A673 (cell line): ENCODE results near the gene PCBD1. TPM values are rescaled to one million over a fixed set of nuclear protein-coding genes. Genes with fewer than 3 reads are reported as not detected.

Experiments used
- BruUV-seq: library from RNA; stranded (reverse); fragments of 400-500 nt; replicated peaks from 2 replicates; lab custom pipeline; 2021; lab: Mats Ljungman, UMichigan
- CTCF ChIA-PET: fragments of 300-600 bp; sonication (Branson Sonifier 250); formaldehyde crosslinking; loops from one replicate; lab custom pipeline; 2022; ENCODE audit warnings: antibody characterized with exemption; lab: Charles Lee
- POLR2A ChIA-PET: fragments of 300-600 bp; sonication (Branson Sonifier 250); formaldehyde crosslinking; loops from one replicate; lab custom pipeline; 2022; ENCODE audit warnings: antibody characterized with exemption; ENCODE audit not compliant: low non-redundant PET; lab: Charles Lee
- DNase-seq: peaks from one replicate; pipeline ENCODE4 v3.0.0-alpha.2; 2015; ENCODE audit warnings: low spot score
- H3K27ac ChIP-seq: fragments of 200-600 bp; sonication (generic); 2 replicates; pipeline ENCODE4 v1.5.1; 2016; ENCODE audit warnings: mixed run types, low read depth, mild to moderate bottlenecking, mixed read lengths, antibody characterized with exemption, low read length; ENCODE audit not compliant: poor library complexity, severe bottlenecking
- H3K27me3 ChIP-seq: fragments of 200-600 bp; sonication (generic); replicated peaks from 2 replicates; pipeline ENCODE4 v1.6.1; 2017; ENCODE audit warnings: mixed run types, low read depth, mild to moderate bottlenecking, mixed read lengths, antibody characterized with exemption, low read length; ENCODE audit not compliant: insufficient read depth, poor library complexity
- H3K36me3 ChIP-seq: fragments of 200-600 bp; sonication (generic); 2 replicates; pipeline ENCODE4 v1.6.1; 2016; ENCODE audit warnings: mixed run types, mild to moderate bottlenecking, mixed read lengths, antibody characterized with exemption, low read length; ENCODE audit not compliant: insufficient read depth, poor library complexity, severe bottlenecking
- H3K4me1 ChIP-seq: fragments of 200-600 bp; sonication (generic); 2 replicates; pipeline ENCODE4 v1.6.1; 2017; ENCODE audit warnings: mixed run types, mild to moderate bottlenecking, mixed read lengths, antibody characterized with exemption, low read length; ENCODE audit not compliant: insufficient read depth, poor library complexity, severe bottlenecking
- H3K4me3 ChIP-seq: fragments of 200-600 bp; sonication (generic); 2 replicates; pipeline ENCODE4 v1.5.1; 2016; ENCODE audit warnings: low read depth, mixed run types, mild to moderate bottlenecking, mixed read lengths, low read length; ENCODE audit not compliant: poor library complexity, severe bottlenecking
- H3K9me3 ChIP-seq: fragments of 200-600 bp; sonication (generic); 2 replicates; pipeline ENCODE4 v1.6.1; 2016; ENCODE audit warnings: mixed run types, low read depth, mild to moderate bottlenecking, mixed read lengths, antibody characterized with exemption, low read length; ENCODE audit not compliant: poor library complexity, severe bottlenecking
- EZH2 ChIP-seq: fragments of 200-600 bp; sonication (generic); IDR thresholded peaks from 2 replicates; pipeline ENCODE4 v1.6.1; 2017; ENCODE audit warnings: borderline replicate concordance, low read depth, mild to moderate bottlenecking, mixed read lengths, antibody characterized with exemption, low read length; ENCODE audit not compliant: poor library complexity, severe bottlenecking
- intact Hi-C: fragments of 100-400 bp; cut with micrococcal nuclease; formaldehyde crosslinking; loops from one replicate; pipeline ENCODE4 v1.10.0; 2022; ENCODE audit not compliant: unreplicated experiment
- total RNA-seq: library from RNA; stranded (reverse); gene quantifications from 2 replicates; pipeline ENCODE4 v1.2.3, GENCODE V29; 2021
- TF ChIP-seq, protein P1 (sequence below): fragments of 300-800, 200-600 bp; sonication (generic); conservative IDR thresholded peaks from 2 replicates; pipeline ENCODE4 v1.5.1; 2017; ENCODE audit warnings: low read depth, mild to moderate bottlenecking, antibody characterized with exemption, low read length, moderate library complexity, mixed read lengths

Gene PCBD1
- total RNA-seq, 1 experiment from 2014 or later = 41.2 TPM

DNA sequence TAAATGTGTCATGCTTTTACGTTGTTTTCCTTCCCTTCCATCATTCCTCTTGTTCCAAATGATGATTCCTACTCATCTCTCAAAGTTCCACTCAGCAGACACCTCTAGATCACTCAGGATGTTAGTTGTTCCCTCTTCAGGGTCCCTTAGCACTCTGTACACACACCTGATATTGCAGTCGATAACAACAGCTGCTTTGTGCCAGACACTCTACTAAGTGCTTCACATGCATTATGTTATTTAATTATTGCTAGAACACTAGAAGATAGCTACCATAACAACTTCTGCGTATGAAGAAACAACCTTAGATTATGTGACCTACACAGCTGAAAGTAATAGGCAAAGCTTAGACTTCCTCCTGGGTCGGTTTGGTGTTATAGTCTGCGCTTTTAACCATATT lies 29.6 kb downstream of the PCBD1 start:
- H3K36me3 ChIP-seq = peaks cover 36% of the 10 kb centered on the region
- TF ChIP-seq, protein P1, sequence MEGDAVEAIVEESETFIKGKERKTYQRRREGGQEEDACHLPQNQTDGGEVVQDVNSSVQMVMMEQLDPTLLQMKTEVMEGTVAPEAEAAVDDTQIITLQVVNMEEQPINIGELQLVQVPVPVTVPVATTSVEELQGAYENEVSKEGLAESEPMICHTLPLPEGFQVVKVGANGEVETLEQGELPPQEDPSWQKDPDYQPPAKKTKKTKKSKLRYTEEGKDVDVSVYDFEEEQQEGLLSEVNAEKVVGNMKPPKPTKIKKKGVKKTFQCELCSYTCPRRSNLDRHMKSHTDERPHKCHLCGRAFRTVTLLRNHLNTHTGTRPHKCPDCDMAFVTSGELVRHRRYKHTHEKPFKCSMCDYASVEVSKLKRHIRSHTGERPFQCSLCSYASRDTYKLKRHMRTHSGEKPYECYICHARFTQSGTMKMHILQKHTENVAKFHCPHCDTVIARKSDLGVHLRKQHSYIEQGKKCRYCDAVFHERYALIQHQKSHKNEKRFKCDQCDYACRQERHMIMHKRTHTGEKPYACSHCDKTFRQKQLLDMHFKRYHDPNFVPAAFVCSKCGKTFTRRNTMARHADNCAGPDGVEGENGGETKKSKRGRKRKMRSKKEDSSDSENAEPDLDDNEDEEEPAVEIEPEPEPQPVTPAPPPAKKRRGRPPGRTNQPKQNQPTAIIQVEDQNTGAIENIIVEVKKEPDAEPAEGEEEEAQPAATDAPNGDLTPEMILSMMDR = no peak
- TF ChIP-seq EZH2 = no peak
- H3K4me1 ChIP-seq = no peaks in the 10 kb centered on the region
- DNase-seq = no peak
- no peak overlapping the region for H3K4me3 ChIP-seq
- CTCF ChIA-PET = no interaction called here
- no peaks in the 10 kb centered on the region for H3K27me3 ChIP-seq
- no TSS peak for BruUV-seq
- intact Hi-C loops = no loop called here
- POLR2A ChIA-PET = no interaction called here
- H3K9me3 ChIP-seq = no peaks in the 10 kb centered on the region
- no peak overlapping the region for H3K27ac ChIP-seq

DNA sequence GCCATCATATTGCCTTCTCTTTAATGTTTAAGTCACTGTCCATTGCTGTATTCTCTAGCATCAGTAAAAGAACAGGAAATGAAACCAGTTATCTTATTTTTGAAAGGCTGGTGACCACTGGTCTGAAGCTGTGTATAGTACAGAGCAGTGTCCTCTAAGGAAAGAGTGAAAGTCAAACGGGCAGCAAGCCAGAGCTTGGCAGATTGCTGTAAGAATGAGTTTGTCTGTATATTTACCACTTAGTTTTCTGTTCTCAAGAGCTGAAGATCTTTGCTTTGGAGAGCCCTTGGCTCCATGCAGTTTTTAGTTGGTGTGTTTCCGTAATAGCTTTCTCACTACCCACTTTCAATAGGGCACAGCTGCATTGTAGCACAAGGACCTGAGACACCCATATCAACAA lies 31.9 kb downstream of the PCBD1 start:
- ChIA-PET CTCF (no interaction called here), POLR2A (no interaction called here)
- DNase-seq = no peak
- Histone ChIP-seq H3K27ac (no peak overlapping the region), H3K36me3 (peaks cover 36% of the 10 kb centered on the region), H3K4me1 (no peaks in the 10 kb centered on the region), H3K4me3 (no peak overlapping the region), H3K27me3 (no peaks in the 10 kb centered on the region), H3K9me3 (no peaks in the 10 kb centered on the region)
- no peak for TF ChIP-seq EZH2
- TF ChIP-seq, protein P1 = no peak
- BruUV-seq = no TSS peak
- intact Hi-C loops = no loop called here

GRCh38 chr10:70853457-70853856 lies 34.9 kb downstream of the PCBD1 start:
- H3K9me3 ChIP-seq = no peaks in the 10 kb centered on the region
- ChIA-PET CTCF (no interaction called here), POLR2A (no interaction called here)
- no peaks in the 10 kb centered on the region for H3K4me1 ChIP-seq
- no peak for DNase-seq
- H3K27ac ChIP-seq = no peak overlapping the region
- H3K27me3 ChIP-seq = no peaks in the 10 kb centered on the region
- H3K36me3 ChIP-seq = peaks cover 18% of the 10 kb centered on the region
- no peak overlapping the region for H3K4me3 ChIP-seq
- TF ChIP-seq EZH2 = no peak
- TF ChIP-seq, protein P1 = no peak
- intact Hi-C loops = no loop called here
- no TSS peak for BruUV-seq
